ENCODE measurements around the gene CMTR1.

Gene CMTR1

DNA sequence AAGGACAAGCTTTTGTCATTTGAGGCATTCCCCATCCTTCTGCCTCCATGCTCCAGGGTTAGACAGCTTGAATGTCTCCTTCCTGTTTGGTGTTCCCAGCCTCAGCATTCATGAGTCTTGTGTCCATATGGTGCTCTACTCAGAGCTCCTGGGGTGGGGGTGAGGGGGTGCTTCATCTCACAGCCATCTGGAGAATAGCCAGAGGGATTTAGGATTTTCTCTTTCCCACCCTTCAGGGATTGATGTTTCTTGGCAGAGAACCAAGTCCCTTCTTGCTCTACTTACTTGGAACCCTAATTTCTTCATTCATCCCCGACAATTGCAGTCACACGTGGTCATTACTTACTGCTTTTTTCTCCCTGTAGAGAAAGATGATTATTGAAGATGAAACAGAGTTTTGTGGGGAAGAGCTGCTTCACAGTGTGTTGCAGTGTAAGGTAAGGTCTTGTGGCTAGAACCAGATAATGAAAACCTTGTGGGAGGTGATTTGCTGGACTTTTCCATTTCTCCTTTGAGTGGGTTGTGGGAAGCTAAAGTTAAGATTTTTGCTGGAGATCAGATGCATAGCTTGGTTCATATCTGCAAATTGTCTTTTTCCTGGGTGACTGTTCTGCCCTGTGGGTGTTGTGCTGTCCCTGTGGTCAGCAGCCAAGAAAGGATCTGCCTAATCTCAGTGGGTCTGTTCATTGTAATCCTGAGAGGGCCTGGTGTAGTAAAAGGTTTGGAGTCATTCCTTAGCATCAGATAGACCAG is 18.6 kb downstream of the CMTR1 start:
- H3K27ac ChIP-seq: no peak overlapping the region
- no peak for TF ChIP-seq CTCF (conservative IDR thresholded peaks at IDR 0.05)

DNA sequence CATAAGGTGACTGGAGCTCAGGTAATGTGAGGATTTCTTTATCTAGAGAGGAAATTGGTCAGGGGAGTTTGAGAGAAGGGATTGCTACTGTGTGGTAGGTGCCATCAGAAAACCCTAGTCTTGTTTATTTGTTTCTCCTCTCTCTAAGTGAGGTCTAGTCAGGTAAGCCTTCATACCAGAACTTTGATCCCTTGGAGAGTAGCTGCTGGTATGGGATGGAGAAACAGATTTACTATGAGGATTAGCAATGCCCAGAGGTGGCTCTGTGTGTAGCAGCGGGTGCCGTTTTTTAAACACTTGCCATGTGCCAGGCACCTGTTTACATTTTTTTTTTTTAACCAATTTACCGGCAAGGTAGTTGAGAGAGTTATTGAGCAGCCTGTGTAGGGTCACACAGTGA is 19.5 kb downstream of the CMTR1 start:
- no peak for TF ChIP-seq ZFX (IDR thresholded peaks at IDR 0.05)
- no peak for TF ChIP-seq CTCF (conservative IDR thresholded peaks at IDR 0.05)
- no peak overlapping the region for H3K27ac ChIP-seq

GRCh38 chr6:37454420-37455140 is 21.6 kb downstream of the CMTR1 start:
- TF ChIP-seq ZFX (IDR thresholded peaks at IDR 0.05) (no peak), CTCF (conservative IDR thresholded peaks at IDR 0.05) (no peak)

DNA sequence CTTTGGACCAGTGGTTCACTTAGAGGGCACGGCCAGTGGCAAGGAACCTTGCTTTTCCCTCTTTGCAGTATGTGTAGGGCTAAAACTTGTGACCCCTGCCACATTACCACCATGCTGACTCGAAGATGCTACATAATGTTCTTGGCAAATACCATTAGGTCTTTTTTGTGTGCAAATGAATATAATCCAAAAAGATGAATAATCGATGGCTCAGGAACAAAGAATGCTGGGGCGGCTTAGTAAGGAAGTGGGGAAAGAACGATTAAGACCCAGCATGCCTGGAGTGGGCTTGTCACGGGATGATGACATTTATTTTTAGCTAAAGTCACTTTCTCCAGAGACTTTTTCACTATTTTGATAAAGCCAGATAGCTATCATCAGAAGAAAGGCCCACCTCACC is 23.1 kb downstream of the CMTR1 start:
- H3K27ac ChIP-seq: no peak overlapping the region
- TF ChIP-seq ZFX (IDR thresholded peaks at IDR 0.05) (no peak), CTCF (conservative IDR thresholded peaks at IDR 0.05) (no peak)

More at GRCh38 chr6:37454420-37455140, 21.6 kb downstream of the CMTR1 start:
- H3K27ac ChIP-seq: no peak overlapping the region

DNA sequence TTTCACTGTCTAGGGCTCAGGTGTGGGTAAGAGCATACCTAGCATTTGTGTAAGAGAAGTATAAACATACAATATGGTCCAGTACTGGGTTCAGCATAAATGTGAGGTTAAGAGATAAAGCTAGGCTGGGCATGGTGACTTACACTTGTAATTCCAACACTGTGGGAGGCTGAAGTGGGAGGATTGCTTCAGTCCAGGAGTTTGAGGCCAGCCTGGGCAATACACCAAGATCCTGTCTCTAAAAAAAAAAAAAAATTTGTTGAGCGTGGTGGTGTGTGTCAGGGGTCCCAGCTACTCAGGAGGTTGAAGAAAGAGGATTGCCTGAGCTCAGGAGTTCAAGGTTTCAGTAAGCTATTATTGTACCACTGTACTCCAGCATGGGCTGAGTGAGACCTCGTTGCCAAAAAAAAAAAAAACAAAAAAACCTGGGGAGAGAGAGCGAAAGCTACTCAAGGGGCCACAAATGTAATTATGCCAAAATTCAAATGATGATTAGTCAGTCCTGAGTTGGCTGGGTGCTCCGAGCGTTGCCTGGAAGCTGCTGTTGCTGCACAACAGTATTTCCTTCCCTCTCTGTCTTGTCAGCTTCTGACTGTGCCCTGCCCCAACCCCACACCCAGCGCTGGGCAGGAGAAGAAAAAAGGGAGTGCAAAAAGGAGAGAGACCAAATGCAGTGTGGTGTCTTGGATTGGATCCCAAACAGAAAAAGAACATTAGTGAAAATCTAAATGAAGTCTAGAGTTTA is 24.0 kb downstream of the CMTR1 start:
- no peak overlapping the region for H3K27ac ChIP-seq
- TF ChIP-seq ZFX (IDR thresholded peaks at IDR 0.05): no peak
- no peak for TF ChIP-seq CTCF (conservative IDR thresholded peaks at IDR 0.05)

DNA sequence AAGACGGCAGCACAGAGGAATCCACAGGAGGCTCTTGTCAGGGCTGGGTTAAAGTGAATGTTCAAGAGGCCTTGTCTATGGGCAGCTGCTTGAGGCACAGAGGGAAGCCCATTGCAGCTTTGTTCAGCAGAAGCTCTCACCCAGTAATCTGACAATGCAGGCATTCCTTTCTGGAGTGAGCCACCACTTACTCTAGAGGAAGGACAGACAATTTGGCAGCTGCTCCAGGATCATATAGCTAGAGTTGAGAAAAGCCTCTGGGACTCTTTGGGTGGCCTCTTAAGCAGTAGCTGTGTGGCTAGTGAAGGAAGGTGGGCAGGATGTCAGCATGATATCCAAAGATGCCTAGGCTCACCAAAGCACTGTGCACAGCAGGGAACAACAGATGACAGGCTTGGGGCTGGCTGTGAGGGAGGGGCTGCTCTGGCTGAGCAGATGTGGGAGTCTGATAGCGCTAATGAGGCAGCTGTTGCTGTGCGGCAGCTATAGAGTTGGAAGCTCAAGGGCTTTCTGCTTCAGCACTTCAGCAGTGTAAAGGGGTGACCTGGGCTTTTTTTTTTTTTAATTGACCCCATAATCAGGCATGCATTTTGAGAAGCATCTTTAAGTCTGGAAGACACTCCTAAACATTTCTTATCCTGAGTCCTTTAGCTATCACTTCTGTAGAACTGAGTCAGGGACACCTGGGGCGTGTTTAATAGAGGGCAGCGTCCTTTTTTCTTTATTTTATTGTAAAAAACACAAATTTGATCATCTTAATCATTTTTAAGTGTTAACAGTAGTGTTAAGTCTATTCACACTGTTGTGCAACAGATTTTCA is 27.2 kb downstream of the CMTR1 start:
- no peak overlapping the region for H3K27ac ChIP-seq
- no peak for TF ChIP-seq CTCF (conservative IDR thresholded peaks at IDR 0.05)
- no peak for TF ChIP-seq ZFX (IDR thresholded peaks at IDR 0.05)
